Transverse colon (tissue), 3 donors: ENCODE data around the gene DLST.

ENCODE experiments used
- POLR2A ChIP-seq: fragments of 450-650 bp; IDR thresholded peaks from one replicate; pipeline ENCODE4 v1.6.1; 2016; ENCODE audit warnings: antibody characterized with exemption, mild to moderate bottlenecking, moderate library complexity
- TF ChIP-seq, protein P1 (sequence below), 5 experiments: fragments of 200-600 bp in 3 of 5; fragments of 450-650 bp in 2 of 5; sonication (generic) in 3 of 5; IDR thresholded peaks; 1 replicate in 2 of 5; 2 replicates in 3 of 5; pipeline ENCODE4 v1.5.1; 2016 to 2017; ENCODE audit warnings: antibody characterized with exemption in 5 of 5, inconsistent platforms in 3 of 5, mild to moderate bottlenecking in 2 of 5, moderate library complexity in 1 of 5

GRCh38 chr14:74921987-74922751, 40.5 kb downstream of the DLST start:
- TF ChIP-seq POLR2A: no peak
- TF ChIP-seq, protein P1, sequence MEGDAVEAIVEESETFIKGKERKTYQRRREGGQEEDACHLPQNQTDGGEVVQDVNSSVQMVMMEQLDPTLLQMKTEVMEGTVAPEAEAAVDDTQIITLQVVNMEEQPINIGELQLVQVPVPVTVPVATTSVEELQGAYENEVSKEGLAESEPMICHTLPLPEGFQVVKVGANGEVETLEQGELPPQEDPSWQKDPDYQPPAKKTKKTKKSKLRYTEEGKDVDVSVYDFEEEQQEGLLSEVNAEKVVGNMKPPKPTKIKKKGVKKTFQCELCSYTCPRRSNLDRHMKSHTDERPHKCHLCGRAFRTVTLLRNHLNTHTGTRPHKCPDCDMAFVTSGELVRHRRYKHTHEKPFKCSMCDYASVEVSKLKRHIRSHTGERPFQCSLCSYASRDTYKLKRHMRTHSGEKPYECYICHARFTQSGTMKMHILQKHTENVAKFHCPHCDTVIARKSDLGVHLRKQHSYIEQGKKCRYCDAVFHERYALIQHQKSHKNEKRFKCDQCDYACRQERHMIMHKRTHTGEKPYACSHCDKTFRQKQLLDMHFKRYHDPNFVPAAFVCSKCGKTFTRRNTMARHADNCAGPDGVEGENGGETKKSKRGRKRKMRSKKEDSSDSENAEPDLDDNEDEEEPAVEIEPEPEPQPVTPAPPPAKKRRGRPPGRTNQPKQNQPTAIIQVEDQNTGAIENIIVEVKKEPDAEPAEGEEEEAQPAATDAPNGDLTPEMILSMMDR (IDR thresholded peaks at IDR 0.05): no peak
